Spinal cord (tissue), 10 donors: ENCODE results near the gene ZMIZ2. TPM values are rescaled to one million over a fixed set of nuclear protein-coding genes. Genes with fewer than 3 reads are reported as not detected.
"Not testable (repeated sequence)": the region's sequence is repeated elsewhere in the genome, so short reads cannot be mapped to it uniquely, and the experiment has no call there.

Experiments
- DNase-seq, 6 donors: peaks; one replicate each; pipeline versions ENCODE4 v3.0.0 to v3.0.0-alpha.2; 2013 to 2015; ENCODE audit warnings: low spot score in 6 of 6, low read depth in 4 of 6
- H3K27ac ChIP-seq: one replicate; pipeline ENCODE4 v1.5.1; 2013; ENCODE audit warnings: low read depth, low read length, control low read depth
- H3K27me3 ChIP-seq: one replicate; pipeline ENCODE4 v1.6.1; 2013; ENCODE audit warnings: low read length; ENCODE audit not compliant: control insufficient read depth, insufficient read depth
- H3K36me3 ChIP-seq: one replicate; pipeline ENCODE4 v1.6.1; 2013; ENCODE audit warnings: low read length; ENCODE audit not compliant: control insufficient read depth, insufficient read depth
- H3K4me1 ChIP-seq: one replicate; pipeline ENCODE4 v1.6.1; 2013; ENCODE audit warnings: low read length; ENCODE audit not compliant: control insufficient read depth, insufficient read depth
- H3K4me3 ChIP-seq: one replicate; pipeline ENCODE4 v1.5.1; 2013; ENCODE audit warnings: low read depth, low read length, control low read depth
- H3K9me3 ChIP-seq: one replicate; pipeline ENCODE4 v1.6.1; 2013; ENCODE audit warnings: low read length; ENCODE audit not compliant: control insufficient read depth, insufficient read depth
- WGBS: methylation state at CpG from one replicate; pipeline ENCODE4 v1.1.5; 2013; ENCODE audit warnings: missing lambda C conversion rate; ENCODE audit not compliant: insufficient coverage; 5-methylcytosine and 5-hydroxymethylcytosine counted together
- polyA plus RNA-seq, 2 donors: library from polyadenylated mRNA; unstranded; fragments of 120-200 nt; gene quantifications; one replicate each; pipeline ENCODE4 v1.2.1, GENCODE V29; 2013; ENCODE audit not compliant: insufficient read length in 2 of 2
- total RNA-seq, 2 donors: library from RNA; depleted of rRNA in 1 of 2; stranded (reverse); fragments of 120-200 nt in 1 of 2; fragments of >200 nt in 1 of 2; gene quantifications; one replicate each; pipeline versions ENCODE4 v1.2.3 to v1.2.4, GENCODE V29; 2013 to 2014
- donor health status: healthy.

Gene ZMIZ2
- total and polyA plus RNA-seq, 4 donors = 11.6 to 137 (median 63.5) TPM

DNA sequence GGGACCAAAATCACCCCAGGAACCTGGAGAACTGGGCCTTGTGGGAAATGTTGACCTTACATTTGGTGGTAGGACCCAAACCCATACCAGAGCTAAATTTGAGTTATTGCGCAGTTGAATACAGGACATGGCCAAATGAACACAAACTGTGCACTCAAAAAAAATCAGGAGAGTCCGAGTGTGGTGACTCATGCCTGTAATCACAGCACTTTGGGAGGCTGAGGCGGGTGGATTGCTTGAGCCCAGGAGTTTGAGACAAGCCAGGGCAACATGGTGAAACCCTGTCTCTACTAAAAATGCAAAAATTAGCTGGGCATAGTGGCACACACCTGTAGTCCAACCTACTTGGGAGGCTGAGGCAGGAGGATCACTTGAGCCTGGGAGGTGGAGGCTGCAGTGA, 36.6 kb downstream of the ZMIZ2 start:
- not testable (repeated sequence) for H3K36me3 ChIP-seq, H3K4me1 ChIP-seq, H3K4me3 ChIP-seq, H3K9me3 ChIP-seq, H3K27me3 ChIP-seq, H3K27ac ChIP-seq, DNase-seq
- 97% methylated on average over 3 of the region's 3 CpGs for WGBS

DNA sequence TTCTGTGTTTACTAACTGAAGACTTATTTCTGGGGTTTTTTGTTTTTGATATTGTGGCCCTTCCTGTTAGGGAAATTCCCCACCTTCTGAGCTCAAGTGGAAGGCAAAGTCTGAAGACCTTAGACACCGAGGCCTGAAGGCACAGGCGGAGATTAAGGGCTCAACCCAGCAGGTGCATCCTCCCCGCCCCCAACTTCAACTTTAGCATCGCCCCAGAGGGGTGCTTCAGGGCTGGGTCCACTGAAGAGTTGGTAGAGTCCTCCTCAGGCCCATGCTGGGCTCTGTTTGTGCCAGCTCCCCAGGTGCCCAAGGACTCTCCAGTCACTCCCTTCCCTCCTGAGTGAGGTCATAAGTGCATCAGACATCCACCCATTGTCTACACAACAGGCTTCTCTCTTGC, 38.4 kb downstream of the ZMIZ2 start:
- 64% methylated on average over 4 of the region's 4 CpGs for WGBS
- Histone ChIP-seq H3K9me3 (peaks cover 4% of the 10 kb centered on the region), H3K4me3 (no peak overlapping the region), H3K27me3 (no peaks in the 10 kb centered on the region), H3K36me3 (no peaks in the 10 kb centered on the region), H3K4me1 (no peaks in the 10 kb centered on the region), H3K27ac (no peak overlapping the region)
- no peak for DNase-seq

DNA sequence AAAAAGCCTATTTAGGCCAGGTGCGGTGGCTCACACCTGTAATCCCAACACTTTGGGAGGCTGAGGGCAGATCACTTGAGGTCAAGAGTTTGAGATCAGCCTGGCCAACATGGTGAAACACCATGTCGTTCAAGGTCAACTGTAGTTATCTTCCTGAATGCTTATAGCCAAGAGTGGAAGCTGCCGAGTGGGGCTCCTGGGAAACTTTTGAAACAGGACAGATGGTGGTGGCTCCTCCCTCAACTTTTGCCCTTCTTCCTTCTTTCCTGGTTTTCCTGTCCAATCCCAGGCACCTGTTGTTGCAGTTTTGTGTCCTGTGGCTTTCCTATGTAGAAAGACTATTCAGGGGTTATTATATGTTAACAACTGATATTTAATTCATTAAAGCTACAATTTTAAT, 39.1 kb downstream of the ZMIZ2 start:
- Histone ChIP-seq H3K27me3 (no peaks in the 10 kb centered on the region), H3K4me1 (no peaks in the 10 kb centered on the region), H3K27ac (no peak overlapping the region), H3K4me3 (no peak overlapping the region), H3K36me3 (no peaks in the 10 kb centered on the region), H3K9me3 (peaks cover 4% of the 10 kb centered on the region)
- no peak for DNase-seq
- WGBS = 100% methylated on average over 2 of the region's 3 CpGs

DNA sequence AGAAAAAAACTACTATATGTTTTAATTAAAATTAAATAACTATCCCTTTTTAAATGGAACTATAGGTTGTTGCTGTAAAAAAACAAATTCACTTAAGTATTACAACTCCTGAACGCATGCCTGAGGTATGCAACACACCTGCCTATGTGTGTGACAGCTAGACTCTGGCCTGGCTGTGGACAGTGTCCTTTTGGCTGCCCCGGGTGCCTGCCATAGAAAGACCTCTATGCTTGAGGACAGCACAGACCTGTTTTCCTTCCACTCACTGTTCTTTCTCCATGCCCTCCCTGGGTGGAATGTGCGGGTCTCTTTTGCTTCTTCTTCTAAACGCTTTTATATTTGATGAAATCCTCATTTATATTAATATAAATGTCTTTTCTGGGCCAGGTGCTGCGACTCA, 41.3 kb downstream of the ZMIZ2 start:
- H3K9me3 ChIP-seq = no peaks in the 10 kb centered on the region
- H3K36me3 ChIP-seq = no peaks in the 10 kb centered on the region
- no peak overlapping the region for H3K27ac ChIP-seq
- no peak overlapping the region for H3K4me3 ChIP-seq
- no peak for DNase-seq
- 79% methylated on average over 3 of the region's 5 CpGs for WGBS
- H3K27me3 ChIP-seq = no peaks in the 10 kb centered on the region
- H3K4me1 ChIP-seq = no peaks in the 10 kb centered on the region

DNA sequence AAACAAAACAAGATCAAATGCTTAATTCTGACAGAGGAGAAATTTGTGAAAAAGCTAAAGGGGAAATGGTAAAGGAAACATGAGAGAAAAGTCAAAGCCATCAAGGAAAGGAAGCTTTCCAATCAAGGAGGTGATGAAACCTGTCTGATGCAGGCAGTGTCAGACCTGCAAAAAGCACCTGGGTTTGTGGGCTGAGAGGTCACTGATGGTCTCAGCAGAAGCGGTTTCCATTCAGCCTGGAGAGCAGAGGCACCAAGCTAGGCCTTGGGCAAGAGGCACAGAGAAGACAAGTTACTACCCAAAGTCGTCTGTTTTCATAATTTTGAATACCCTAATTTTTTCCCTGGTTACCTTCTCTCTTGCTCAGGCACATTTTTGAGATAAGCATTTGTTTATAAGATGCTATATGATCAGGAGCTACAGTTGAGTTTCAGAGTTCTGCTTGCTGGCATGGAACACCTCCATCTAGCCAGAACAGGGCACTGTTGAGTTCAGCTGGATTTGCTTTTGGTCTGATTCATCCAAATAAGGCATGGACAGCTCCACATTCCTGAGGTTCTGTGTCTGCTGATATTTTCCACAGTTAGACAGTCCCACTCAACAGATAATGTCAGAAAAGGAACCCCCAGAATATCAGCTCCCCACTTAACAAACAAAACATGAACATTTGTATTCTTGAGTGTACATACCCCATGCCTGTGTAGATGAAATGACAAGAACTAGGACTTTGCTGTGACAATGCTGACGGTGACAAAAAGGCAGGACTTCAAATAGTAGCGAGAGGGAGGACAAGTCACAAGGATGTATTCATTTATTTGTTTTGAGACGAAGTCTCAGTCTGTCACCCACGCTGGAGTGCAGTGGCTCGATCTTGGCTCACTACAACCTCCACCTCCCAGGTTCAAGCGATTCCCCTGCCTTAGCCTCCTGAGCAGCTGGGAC, 42.9 kb downstream of the ZMIZ2 start:
- Histone ChIP-seq H3K36me3 (no peaks in the 10 kb centered on the region), H3K4me3 (no peak overlapping the region), H3K9me3 (no peaks in the 10 kb centered on the region), H3K27ac (no peak overlapping the region), H3K27me3 (no peaks in the 10 kb centered on the region), H3K4me1 (peaks cover 10% of the 10 kb centered on the region)
- DNase-seq = no peak
- WGBS = 84% methylated on average over 4 of the region's 8 CpGs

DNA sequence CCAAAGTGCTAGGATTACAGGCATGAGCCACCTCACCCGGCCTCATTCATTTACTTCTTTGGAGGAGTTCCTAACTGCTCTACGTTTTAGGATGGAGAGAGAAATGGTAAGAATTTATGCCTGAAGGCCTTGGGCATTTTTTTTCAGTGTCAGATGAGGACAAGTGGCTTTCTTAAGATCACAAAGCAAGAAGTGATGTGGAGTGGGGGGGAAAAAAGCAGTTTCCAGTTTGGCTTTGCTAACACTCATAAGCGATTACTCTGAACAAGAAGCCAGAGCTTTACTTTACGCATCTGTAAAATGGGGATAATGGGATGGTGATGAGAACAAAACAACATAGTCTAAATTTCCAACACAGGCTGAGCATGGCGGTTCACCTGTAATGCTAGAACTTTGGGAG, 45.3 kb downstream of the ZMIZ2 start:
- Histone ChIP-seq H3K4me1 (peaks cover 18% of the 10 kb centered on the region), H3K36me3 (no peaks in the 10 kb centered on the region), H3K4me3 (no peak overlapping the region), H3K27ac (no peak overlapping the region), H3K27me3 (no peaks in the 10 kb centered on the region), H3K9me3 (no peaks in the 10 kb centered on the region)
- DNase-seq = no peak
- WGBS = no CpG with 5 or more reads among the region's 5 CpGs

DNA sequence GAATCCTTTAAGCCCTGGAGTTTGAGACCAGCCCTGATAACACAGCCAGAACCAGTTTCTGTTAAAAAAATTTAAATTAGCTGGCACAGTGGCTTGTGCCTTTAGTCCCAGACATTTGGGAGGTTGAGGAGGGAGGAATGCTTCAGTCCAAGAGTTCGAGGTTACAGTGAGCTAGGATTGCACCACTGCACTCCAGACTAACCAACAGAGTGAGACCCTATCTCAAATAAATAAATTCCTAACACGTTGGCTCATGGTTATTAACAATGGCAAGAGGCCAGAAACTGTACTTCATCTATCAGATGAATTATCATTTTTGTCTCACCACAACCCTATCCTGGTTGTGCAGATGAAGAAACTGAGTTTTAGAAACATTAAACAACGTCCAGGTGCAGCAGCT, 45.7 kb downstream of the ZMIZ2 start:
- H3K9me3 ChIP-seq = no peaks in the 10 kb centered on the region
- no peaks in the 10 kb centered on the region for H3K27me3 ChIP-seq
- WGBS = 50% methylated on average over 1 of the region's 3 CpGs
- H3K27ac ChIP-seq = no peak overlapping the region
- H3K36me3 ChIP-seq = no peaks in the 10 kb centered on the region
- H3K4me1 ChIP-seq = peaks cover 18% of the 10 kb centered on the region
- no peak overlapping the region for H3K4me3 ChIP-seq
- DNase-seq = no peak

DNA sequence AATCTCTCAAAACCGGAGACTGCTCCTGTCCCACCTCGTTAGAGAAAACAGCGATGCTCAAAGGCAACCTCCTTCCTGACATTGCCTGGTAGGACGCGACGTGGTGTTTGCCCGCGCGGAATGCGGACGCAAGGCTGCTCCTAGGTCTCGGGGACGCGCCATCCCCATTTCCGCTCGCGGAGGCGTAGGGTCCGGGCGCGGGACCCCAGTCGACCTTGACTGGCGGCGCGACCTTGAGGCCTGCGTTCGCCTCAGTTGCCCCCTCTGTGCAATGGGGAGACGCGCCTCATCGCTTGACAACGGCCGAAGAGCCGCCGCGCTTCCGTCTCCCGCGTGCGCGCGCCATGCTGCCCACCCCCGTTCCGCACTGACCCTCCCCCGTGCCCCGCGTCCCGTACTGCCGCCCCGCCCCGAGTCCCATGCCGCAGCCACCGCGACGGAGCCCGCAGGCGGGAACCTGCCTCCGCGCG, 47.4 kb downstream of the ZMIZ2 start:
- Histone ChIP-seq H3K27ac (peak overlapping the region; percentile 99), H3K27me3 (no peaks in the 10 kb centered on the region), H3K4me1 (peaks cover 18% of the 10 kb centered on the region), H3K4me3 (peak overlapping the region; percentile 97), H3K9me3 (no peaks in the 10 kb centered on the region), H3K36me3 (peaks cover 15% of the 10 kb centered on the region)
- DNase-seq = peak in 4 of 6 donors; percentile 12 to 33 (median 28)
- WGBS = under 1% methylated on average over 59 of the region's 59 CpGs

DNA sequence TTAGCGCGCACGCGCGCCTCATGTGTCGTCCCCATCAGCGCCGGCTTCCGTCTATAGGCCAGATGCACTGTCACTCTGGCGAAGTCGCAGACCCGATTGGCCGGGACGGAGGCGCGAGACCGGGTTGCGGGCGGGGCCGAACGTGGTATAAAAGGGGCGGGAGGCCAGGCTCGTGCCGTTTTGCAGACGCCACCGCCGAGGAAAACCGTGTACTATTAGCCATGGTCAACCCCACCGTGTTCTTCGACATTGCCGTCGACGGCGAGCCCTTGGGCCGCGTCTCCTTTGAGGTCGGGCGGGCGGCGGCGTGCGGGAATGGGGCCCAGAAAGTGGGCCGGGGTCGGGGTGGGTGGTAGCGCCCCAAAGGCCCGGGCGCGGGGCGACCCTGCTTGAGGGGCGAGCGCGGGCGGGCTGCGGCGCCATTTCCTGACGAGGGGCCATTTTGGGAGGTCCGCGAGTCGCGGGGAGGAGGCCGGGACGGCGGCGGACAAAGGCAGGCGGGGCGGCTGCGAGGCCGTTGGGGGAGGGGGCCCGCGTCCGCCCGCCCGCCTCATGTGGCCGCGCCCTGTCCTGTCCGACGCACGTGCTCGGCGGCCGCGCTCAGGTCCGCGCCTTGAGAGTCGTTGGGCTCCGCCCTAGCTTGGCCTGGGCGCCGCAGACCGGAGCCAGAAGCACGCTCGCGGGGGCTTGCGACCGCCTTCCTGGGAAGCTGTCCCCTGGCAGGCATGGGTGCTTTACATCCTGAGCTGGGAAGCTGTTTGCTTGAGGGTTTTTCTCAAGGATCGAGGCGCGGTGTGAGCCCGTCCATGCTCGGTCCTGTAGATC, 48.1 kb downstream of the ZMIZ2 start, which contains the start of gene PPIA:
Gene PPIA (plus strand): TSS at position 178 of the 825 bp plus-strand sequence. CDS start 44 bp downstream, at position 222.
- under 1% methylated on average over 99 of the region's 99 CpGs for WGBS

More for the DNA sequence above, 48.1 kb downstream of the ZMIZ2 start, which contains the start of gene PPIA:
- peak within 1 kb of the TSS; percentile 97 for H3K4me3 ChIP-seq
- H3K4me1 ChIP-seq = peaks cover 18% of the 10 kb centered on the region
- DNase-seq = peak; percentile 94 to 99 (median 97)
- peaks cover 18% of the 10 kb centered on the region for H3K36me3 ChIP-seq
- no peaks in the 10 kb centered on the region for H3K27me3 ChIP-seq
- H3K27ac ChIP-seq = peak within 1 kb of the TSS; percentile 99
- H3K9me3 ChIP-seq = no peaks in the 10 kb centered on the region
